ENCODE results near the gene C20orf144.

DNA sequence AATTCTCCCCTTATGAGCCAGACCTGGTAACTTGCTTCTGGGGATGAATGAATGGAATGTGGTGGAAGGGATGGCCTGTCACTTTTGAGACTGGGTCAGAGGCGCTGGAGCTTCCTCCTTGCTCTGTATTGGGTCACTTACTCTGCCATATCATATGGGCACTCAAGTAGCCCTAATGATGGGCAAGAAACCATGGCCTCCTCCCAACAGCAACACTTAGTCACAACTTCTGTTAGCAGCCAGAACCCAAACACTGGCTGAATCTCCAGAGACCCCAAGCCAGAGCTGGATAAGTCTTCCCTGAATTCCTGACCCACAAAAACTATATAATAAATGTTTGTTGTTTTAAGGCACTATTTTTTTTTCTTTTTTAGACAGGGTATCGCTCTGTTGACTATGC is 18.6 kb downstream of the C20orf144 start:
- TF ChIP-seq POLR2A (IDR thresholded peaks at IDR 0.05), result no peak
- TF ChIP-seq, protein P1, sequence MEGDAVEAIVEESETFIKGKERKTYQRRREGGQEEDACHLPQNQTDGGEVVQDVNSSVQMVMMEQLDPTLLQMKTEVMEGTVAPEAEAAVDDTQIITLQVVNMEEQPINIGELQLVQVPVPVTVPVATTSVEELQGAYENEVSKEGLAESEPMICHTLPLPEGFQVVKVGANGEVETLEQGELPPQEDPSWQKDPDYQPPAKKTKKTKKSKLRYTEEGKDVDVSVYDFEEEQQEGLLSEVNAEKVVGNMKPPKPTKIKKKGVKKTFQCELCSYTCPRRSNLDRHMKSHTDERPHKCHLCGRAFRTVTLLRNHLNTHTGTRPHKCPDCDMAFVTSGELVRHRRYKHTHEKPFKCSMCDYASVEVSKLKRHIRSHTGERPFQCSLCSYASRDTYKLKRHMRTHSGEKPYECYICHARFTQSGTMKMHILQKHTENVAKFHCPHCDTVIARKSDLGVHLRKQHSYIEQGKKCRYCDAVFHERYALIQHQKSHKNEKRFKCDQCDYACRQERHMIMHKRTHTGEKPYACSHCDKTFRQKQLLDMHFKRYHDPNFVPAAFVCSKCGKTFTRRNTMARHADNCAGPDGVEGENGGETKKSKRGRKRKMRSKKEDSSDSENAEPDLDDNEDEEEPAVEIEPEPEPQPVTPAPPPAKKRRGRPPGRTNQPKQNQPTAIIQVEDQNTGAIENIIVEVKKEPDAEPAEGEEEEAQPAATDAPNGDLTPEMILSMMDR (IDR thresholded peaks at IDR 0.05), result no peak
